GM18511 (cell line): ENCODE results near the gene SLC6A1.

Experiments used
- ATAC-seq: cut with Tn5 transposase; IDR thresholded peaks from one replicate; pipeline ENCODE4 v1.9.1; 2021; ENCODE audit warnings: mild to moderate bottlenecking, moderate library complexity; ENCODE audit not compliant: unreplicated experiment

SLC6A1 gene

GRCh38 chr3:10992943-10993728 is 588 bp downstream of the SLC6A1 start:
- no peak for ATAC-seq

DNA sequence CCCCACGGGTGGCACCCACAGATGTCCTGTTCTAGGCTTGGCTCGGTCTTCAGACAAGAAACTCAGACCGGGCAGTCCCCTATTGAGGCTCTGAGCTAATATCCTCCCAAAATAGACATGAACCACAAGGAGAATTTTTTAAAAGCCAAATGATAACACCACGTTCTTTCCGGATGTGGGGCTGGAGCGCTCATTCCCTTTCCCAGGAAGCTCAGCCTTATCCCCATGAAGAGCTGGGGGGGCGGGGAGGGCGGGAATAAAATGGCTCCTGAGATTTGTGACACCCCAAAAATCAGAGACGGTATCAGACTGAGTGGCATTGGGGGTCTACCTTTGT is 1.1 kb downstream of the SLC6A1 start:
- ATAC-seq = no peak

DNA sequence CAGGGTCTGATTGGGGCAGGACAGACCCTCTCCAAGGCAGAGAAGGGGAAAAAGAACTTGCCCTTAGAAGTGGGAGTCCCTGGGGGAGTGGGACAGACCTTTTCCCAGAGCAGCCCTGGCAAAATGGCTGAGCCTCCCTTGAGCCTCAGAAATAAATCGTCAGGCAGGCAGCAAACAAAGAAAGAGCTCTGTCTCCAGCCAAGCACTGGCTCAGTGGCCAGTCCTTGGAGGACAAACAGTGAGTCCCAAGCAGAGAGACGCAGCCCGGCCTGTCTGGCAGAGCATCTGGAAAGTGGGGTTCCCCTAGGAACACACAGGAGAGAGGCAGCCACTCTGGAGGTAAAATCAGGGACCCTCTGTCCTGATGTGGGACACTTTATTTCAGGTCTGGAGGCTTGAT is 1.8 kb downstream of the SLC6A1 start:
- no peak for ATAC-seq

DNA sequence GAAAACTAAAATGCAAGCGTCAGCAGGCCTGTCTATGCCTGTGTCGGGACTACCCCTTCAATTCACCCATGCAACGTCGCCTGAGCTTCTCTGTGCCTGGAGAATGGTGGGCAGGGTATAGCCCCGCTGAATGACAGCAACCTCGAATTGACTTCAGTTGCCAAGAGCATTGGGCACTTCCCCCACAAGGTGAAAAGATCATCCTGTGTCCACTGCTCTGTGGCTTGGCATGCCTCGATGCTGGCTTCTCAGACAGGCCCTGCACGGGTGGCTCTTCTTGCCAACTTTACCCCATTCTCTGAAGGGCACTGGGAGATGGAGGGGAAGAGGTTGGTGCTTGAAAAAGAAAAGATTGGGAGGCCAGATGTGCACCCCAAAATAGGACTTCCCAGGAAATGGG is 3.3 kb downstream of the SLC6A1 start:
- no peak for ATAC-seq

GRCh38 chr3:10996345-10997013 is 3.9 kb downstream of the SLC6A1 start:
- ATAC-seq = no peak

DNA sequence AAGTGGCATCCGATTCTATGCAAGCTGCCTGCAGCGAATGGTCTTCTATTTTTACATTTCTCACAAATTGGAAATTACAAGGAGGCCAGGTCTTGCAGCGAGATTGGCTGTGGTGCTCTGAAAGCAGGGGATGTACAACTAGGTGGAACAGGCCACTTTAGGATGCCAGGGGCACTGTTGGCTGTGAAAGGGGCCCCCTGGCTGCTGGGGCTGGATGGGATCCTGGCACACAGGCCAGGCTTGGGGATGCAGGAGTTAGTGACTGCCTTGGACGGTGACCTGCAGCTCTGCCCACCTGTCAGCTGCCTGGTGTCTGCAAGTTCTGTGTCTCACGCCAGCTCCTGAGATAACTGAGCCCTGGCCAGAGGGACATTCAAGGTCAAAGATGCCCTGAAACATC is 4.6 kb downstream of the SLC6A1 start:
- no peak for ATAC-seq

DNA sequence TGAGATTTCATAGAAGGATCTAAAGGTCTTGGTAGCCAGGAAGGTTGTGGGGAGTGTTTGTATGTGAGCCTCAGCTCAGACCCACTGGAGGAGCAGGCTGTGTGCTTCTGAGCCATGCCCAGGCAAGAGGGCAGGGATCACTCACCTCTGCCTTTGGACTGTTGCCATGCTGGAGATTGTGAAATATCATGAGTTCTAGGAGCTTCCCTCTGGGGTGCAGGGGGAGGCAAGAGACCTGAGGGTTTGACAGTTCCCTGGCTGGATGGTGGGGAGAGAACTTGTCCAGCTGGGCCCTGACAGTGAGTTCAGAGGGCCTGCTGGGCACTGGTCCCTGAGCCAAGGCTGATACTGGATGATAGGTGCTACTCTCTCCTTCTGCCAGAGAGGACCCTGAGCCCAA is 6.0 kb downstream of the SLC6A1 start:
- no peak for ATAC-seq

DNA sequence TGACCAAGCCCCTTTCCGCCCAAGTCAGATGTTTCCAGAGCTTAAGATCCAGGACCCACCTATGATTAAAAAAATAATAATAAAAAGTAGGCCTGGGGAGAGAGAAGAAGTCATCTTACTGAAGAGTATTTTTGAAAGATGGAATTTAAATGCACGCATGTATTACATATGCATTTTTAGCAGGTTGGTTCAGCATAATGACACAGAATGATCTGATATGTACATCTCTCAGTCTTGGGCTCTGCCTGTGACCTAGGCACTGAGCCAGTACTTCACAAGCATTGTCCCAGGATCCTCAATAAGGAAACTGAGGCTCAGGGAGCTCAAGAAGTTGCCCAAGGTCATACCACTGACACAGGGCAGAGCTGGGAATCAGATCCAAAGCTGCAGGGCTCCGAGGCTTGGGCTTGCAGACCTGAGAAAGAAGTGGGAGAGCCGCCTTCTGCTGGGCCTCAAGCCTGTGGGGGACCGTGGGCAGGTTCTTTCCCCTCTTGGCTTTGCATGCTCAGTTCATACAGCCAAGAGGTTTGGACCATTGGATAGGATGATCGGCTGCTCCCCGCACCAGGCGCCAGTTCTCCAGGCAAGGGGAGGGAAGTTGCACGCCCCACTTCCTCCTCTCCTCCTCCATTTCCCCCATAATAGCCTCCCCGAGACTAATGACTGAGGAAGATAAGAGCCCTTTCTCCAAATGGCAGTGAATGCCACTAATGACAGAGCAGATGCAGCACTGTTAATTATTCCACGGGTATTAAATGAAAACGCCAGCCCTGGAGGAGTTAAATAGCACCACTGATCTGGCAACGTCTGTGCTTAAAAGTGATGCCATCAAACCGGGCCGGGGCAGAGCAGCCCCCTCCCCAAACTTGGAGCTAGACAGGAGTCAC is 6.9 kb downstream of the SLC6A1 start:
- ATAC-seq = no peak

DNA sequence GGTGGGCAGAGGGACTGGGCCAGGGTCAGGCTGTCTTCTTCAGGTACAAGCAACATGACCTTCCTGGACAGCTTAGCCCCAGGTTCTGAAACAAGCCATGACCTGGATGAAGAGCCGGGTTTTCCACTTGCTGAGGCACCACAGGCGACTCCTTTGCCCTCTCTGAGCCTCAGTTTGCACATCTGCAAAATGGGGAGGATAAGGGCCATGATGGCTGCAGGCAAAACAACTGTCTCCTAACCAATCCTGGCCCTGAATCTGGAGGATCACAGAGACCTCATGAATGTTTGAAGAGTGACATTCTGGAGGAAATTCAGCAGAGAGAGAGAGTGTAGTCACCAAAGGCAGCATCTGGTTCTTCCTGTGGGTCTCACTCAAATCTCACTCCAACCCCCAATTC is 8.0 kb downstream of the SLC6A1 start:
- ATAC-seq = no peak

GRCh38 chr3:11001020-11001657 is 8.6 kb downstream of the SLC6A1 start:
- no peak for ATAC-seq

GRCh38 chr3:11001658-11002021 is 9.1 kb downstream of the SLC6A1 start:
- ATAC-seq = no peak

DNA sequence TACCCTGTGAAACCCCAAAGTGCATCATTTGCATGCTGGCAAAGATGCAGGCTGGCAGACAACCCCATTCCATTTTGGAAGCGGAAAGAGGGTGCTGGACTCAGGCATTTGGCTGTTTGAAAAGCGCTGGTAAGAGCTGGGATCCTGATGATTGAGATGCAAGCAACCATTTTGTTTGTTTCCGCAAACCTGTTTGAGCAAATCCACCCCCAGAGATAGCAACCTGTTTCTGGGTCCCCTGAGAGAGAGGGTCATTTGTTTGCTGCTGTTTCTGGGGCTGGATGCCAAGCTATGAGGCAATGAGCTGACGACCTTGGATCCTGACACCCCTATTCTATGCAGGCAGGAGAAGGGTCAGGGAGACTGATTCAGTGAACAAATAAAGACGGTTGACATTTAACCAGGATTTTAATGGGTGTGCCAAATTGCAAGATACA is 9.8 kb downstream of the SLC6A1 start:
- ATAC-seq = no peak

DNA sequence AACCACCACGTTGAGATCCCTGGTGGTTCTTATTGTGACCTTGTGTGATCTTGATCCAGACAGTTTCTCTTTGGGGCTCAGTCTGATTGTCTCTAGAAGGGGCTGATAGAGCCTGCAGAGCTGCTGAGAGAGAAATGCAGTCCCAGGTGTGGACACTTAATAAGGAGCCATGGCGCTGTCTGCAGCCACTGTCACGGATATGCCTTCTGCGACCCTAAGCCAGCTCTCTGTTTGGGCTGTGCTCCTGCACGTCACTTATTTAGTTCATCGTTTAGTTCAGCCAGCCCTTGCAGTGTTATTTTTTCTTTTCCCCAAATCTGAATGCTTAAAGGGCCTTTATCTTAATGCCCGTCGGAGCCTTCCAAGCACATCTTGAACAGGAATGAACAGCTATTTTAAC is 12.0 kb downstream of the SLC6A1 start:
- no peak for ATAC-seq

- no peak for ATAC-seq
Observed at GRCh38 chr3:11005686-11006256, 13.2 kb downstream of the SLC6A1 start.

- no peak for ATAC-seq
Observed at GRCh38 chr3:11006986-11007933, 14.7 kb downstream of the SLC6A1 start.

DNA sequence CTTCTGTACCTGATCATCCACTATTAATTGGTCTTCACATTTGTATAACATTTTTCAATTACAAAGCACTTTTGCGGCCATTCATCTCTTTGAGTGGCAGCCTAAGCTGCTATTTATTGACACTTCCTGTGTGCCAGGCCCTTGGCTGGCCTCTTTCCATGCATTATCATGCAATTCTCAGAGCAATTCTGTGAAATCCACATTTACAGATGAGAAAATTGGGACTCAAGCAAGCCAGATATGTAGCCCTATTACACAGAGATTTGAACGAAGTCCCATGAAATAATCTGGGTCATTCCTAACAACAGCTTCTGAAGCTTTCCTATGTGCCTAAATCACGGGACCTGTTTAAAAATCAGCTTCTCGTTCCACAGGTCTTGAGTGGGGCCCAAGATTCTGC is 17.4 kb downstream of the SLC6A1 start:
- ATAC-seq = no peak

DNA sequence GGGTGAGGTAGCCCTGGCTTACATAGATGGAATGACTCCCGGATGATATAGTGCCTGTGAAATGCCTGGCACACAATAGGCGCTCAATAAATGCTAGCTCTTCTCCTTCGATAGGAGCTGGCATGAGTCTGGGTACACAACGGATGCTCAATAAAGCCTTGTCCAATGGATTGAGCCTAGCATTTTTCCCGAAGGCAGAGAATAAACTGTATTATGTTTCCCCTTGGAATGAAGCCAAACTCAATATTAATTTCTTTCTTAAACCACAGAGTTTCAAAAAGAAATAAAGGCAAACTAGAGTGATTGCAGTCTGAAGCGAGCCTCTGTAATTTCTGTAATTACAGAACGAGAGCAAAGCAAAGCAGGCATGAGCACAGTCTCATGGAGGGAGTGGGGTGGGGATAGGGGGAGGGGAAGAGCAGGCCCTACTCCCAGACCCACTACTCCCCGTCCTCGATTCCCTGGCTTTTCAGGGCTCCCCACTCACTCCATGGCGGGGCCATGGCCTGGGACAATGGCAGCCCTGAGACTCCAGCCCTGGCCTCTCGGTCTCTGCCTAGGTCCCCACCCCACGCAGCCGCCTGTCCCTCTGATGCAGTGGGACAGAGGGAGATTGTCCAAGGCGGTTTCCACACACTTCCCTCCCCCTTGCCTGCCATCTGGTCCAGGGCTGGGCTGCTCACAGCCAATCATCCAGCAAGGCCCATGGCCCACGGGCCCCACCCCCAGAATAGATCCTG is 18.0 kb downstream of the SLC6A1 start:
- ATAC-seq = no peak

DNA sequence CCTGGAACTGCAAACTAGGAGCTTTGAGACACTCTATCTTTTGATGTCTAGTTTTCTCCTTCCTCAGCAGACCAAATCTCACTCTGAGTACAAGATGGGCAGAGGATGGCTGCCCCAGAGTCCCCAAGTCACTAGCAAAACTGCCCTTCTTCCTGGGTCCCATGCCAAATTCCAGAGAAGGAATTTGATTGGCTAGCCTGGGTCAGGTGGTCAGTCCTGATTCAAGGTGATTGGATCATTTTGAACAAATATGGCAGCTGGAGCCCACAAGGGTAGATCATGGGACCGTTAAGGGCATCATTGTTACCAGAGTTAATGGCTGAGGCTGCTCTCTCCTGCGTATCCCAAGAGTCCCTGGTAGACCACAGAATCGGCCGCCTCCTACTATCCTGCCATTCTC is 21.7 kb downstream of the SLC6A1 start:
- ATAC-seq = no peak

DNA sequence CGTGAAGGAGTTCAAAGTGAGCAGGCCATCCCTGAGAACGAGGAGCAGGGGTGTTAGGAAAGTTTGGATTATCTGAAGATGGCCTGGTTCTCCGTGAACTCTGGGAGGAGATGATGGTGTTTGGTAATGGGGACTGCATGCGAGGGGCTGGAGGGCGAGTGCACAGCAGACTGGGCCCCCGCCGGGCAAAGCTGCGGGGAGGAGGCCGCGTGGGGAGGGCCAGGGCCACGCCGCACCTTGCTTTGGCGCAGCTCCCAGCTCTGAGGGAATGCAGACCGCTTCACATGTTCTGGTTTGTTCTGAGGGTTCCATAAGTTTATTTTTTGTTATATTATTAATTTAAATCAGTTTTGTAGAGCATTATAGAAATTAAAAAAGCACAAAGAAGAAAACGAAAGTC is 22.2 kb downstream of the SLC6A1 start:
- no peak for ATAC-seq
